GM21360 (cell line): Measurements from ENCODE around the gene PC.

Experiments
- ATAC-seq: cut with Tn5 transposase; IDR thresholded peaks from one replicate; pipeline ENCODE4 v1.9.1; 2021; ENCODE audit warnings: mild to moderate bottlenecking, moderate library complexity; ENCODE audit not compliant: unreplicated experiment

Gene PC

DNA sequence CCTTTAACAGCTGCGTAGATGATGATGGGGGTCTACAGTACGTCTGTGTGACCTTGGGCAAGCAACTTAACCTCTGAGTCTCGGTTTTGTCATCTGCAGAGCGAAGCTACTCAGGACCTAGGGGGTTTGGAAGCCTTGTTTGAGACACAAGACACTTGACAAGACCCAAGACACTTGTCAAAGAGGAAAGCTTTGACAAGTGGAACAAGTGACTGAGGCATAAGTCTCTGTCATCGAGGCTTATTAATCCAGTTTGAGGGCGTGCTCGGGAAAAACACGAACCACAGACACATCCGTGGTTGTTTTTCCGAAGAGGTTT lies 732 bp upstream of the PC start:
- ATAC-seq, result no peak

- ATAC-seq, result no peak
Measured at GRCh38 chr11:66957971-66958231, 282 bp downstream of the PC start.

DNA sequence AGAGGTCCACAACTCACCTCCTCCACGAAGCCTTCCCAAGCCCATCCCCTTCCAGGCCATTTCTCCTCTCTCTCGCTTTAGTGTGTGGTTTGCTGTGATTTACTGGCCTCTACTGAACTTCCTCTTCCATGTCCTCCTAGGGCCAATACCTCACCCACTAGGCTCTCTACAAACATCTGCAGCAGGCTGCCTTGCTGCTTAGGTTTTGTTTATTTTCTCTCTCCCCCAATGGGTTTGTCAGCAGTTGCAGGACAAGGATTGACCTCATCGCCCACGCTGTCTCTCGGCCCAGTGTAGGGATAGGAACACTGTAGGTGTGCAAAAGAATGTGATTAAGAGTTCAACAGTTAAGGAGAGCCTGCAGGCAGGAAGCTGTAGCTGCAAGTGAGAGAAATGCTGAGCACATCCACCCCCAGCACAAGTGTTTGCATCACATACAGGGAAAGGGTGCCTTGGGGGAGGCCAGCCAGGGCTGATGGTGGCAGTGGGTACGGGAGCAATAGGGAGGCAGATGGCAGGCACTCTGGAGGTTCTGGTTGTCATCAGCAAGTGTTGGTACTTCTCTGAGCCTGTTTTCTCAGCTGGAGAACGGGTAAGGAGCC lies 1.4 kb downstream of the PC start:
- ATAC-seq, result no peak

DNA sequence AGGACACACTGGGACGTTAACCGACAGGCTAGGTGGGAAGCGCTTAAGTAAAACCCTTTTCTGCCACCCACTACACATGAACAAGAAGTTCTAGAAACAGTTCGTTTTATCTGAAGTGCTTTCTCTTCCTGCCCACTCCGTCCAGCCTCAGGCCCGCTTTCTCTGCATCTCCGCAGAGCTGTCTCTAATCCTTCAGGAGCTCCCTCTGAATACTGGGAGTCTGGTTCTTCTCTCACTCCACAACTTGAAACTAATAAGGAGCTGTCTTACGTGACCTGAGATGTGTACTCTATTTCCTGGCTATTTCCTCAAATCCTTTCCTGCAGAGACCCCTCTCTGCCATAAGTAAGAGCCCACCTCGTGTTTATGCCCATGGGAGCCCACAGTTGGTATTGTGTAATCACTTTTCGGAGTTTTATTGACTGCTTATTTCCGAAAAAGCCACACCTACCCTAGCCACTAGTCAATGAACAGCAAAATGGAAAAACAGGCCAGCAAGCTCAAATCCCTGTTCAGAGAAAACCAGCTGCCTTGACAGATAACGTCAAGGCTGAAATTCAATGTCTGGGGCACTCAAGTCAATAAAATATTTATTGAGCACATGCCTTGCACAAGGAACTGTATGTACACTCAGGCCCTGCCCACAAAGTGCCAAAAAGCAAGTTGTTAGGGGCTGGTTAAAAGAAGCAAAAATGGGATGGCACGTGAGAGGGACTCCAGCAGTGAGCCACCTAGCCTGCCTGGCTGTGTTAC lies 4.9 kb downstream of the PC start:
- no peak for ATAC-seq

DNA sequence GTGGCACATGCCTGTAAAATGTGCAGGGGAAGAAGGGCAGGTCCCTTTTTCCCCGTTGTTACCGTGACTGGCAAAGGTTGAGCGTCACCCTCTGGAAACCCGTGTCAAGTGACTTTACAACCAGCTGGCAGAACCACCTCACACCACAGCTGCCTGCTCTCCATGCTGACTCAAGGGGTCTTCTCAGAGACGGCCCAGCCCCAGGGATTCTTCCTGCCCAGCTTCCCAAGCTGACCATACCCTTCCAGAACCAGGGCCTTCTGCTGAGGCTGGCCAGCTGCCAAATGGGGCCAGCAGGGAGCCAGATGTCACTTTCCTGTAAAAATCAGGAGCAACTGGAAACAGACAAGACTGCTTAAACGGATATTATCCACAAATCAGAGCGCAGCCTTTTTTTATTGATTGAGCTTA lies 6.3 kb downstream of the PC start:
- no peak for ATAC-seq

- ATAC-seq, result no peak
Measured at GRCh38 chr11:66951135-66951534, 7.0 kb downstream of the PC start.

DNA sequence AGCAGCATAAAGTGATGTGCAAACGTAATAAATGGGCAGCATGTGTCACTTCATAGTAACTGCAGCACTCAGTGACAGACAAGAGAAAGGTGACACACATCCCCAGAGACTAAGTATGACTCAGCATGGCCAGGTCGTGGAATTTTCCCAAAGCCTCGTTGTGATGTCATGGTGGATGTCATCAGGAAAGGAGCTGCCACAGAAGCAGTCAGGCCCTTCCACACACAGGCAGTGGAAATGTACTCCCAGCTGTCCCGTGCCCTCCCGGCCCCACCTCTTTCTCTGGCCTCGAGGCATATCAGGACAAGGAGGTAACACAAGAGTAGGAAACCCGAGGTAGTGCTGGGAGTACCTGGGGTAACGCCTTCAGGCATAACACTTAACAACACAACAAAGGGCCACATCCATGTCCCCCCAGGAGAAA lies 8.1 kb downstream of the PC start:
- ATAC-seq, result no peak

DNA sequence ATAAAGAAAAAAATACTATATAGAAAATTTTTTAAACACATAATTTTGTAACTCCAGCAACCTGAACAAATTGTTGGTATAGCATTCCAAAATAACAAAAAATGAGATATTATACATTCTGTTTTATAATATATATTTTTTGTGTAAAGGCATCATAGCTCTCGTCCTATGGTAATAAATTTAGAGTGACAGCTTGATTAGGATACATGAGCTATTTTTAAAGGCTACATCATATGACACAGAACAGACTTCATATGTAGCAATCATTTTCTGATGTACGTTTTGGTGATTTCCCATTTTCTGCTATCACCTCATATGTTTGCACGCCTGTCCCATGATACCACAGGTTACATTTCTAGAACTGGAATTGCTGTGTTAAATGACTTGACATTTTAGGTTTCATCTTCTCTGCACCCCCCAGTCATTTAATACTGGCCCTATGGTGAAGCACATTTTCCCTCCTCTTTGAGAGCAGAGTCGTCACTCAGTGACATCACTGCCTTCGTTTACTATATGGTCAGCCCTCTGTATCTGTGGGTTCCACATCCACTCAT lies 19.5 kb downstream of the PC start:
- no peak for ATAC-seq

- no peak for ATAC-seq
Measured at GRCh38 chr11:66937193-66937733, 20.9 kb downstream of the PC start.

DNA sequence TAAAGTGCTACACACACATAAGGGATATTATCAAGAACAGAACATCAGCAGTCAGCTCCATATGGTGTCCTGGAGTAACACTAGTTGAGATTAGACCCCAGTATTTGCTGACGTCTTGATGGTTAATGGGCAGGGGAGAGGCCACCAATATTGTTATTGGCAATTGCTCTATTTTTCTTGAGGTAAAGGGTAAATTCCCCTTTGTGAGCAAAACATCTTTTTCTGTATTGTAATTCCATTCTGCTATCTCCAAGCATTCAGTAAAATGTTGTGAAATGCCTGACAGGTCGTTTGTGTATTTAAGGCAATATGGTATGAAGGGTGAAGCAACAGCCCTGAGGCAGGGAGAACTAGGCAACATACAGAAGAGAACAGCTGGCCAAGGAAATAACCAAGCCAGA lies 21.9 kb downstream of the PC start:
- ATAC-seq, result no peak

DNA sequence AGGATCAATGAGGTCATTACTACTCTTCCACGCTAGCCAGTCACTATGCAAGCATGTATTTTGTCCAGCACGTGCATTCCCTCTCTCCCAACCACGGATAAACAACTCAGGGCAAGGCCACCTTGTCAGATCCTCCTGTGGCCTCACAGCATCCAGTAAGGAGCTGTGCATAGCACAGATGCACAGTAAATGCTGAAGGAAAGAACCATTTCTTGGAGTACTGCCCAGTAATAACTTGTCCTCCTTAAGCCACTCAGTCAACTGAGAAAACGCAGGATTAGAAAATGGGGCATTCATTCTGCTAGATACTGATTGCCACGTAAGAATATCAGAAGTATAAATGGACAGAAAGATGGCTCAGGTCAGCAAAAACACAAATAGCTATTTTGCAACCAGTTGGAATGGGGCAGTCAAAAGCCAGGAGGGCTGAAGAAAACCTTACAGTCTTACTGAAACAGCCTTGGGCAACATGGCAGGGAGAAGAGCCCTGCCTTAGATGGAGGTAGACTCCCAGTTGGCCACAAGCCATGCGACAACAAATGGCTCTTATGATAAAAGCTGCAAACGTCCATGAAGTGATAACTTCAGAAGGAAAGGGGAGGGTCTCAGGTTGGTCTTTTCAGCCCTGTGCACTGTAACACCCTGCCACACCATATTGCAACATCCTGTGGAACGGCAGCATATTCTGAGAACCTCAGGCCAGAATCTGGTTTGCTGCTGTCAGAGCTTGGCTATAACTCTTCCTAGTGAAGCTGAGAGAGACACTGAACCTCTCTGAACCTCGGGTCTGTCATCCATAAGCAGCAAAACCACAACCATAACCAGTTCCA lies 23.0 kb downstream of the PC start:
- ATAC-seq, result no peak

DNA sequence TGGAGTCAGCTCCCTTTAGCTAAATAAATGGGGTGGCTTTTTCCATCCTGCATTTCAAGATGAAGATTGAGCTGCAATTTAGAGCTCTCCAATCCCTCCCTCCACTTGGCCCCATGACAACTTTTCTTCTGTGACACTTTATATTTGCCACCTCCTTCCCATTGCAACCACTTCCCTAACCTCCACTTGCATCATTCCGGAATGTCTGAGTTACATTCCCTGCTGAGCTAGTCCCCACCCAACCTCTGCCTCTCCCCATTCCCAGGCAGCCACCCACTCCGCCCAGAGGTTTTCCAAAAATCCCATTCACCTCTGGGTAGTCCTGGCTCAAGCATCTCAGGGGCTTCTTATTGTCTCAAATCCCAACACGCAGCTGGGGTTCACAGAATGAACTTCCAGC lies 24.7 kb downstream of the PC start:
- ATAC-seq, result no peak

DNA sequence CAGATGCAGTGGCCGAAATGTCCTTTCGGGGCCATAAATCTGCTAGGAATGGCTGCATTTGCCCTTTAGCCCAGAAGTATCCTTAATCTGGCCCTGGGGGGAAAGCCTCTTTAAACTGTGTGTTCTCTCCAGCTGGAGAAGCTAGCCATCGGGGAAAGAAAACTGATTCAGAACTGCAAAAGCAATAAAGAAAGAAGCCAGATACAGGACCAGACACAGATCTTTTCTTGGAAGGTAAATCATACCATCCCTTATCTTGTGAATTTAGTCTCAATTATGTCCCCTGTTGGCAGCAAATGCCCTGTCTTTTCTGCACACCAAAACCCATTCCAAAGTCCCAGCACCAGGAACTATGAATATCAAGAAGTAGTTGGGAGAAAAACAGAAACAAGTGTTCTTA lies 25.6 kb downstream of the PC start:
- no peak for ATAC-seq

- ATAC-seq, result no peak
Measured at GRCh38 chr11:66929753-66930152, 28.4 kb downstream of the PC start.

DNA sequence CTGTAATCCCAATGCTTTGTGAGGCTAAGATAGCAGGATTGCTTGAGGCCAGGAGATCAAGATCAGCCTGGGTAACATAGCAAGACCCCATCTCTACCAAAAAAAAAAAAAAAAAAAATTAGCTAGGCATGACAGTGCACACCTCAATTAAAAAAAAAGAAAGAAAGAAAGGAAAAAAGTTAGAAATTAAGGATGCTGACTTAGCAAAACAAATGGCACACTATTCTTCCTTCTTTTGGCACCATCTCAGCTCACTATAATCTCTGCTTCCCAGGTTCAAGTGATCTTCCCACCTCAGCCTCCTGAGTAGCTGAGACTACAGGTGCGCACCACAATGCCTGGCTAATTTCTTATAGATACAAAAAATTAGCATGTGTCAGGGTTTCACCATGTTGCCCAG lies 33.9 kb downstream of the PC start:
- no peak for ATAC-seq

DNA sequence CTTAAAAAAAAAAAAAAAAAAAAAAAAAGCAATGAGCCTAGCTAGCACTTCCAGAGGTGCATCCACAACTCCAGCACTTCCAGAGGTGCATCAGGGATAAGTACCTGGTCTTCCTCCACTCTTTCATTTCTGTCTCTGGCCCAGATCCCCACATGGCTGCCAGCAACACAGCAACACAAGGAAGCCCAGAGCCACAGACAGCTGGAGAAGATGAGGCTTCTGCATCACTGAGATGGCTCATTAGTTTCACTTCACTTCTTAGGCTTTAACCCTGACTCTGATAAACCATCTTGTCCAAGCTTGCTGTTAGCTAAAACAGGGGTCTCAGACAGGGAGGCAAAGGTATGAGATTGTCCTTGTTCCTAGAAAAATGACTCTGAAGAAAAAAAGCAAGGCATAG lies 35.6 kb downstream of the PC start:
- no peak for ATAC-seq

DNA sequence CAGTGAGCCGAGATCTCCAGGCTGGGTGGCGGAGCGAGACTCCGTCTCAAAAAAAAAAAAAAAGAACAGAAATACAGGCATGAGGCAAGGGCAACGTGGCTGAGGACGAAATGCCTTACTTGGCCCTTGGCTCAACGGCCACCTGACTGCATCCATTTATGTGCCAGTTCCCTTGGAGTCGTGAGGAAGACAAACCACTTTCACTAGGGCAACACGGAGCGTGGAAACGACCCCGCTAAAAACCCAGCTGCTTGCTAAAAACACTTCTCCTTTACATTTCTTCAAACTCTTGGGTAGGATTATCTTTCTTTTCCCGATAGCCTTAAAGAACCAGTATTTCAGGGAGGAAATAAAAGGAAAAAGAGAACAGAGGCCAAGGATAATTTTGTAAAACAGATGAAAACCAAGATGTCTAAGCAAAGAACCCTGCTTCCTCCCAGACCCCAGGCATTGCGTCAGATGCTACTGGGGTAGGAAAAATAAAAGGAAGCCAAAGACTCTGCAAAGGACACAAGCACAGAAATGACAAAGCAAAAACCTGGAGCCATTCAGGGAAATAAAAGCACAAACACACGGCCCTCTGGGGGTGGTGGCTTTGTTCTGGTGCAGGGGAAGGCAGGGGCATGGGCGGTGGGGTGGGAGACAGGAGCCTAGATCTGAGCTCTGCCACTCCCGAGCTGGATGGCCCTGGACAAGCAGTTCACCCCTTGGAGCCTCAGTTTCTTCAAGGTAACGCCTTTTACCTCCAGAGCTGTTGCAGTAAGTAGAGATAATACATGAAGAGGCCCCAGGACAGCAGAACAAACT lies 37.0 kb downstream of the PC start:
- ATAC-seq, result no peak

DNA sequence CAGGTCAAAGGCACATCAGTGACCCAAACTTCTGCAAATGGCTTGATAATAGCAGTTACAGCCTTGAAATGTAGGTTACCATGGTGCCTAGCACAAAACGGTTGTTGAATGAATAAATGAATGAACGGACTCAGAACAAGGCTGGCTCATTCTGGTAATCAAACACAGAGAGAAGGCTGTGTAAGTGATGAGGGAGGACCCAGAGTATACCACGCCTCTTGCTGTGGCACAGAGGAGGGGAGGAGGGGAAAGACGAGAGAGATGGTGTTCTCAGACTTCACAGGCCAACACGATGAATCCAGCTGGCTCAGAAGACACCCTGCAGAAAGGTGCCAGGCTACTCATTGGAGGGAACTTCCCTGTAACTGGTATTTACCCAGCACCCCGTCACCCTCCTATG lies 38.3 kb downstream of the PC start:
- ATAC-seq, result no peak

DNA sequence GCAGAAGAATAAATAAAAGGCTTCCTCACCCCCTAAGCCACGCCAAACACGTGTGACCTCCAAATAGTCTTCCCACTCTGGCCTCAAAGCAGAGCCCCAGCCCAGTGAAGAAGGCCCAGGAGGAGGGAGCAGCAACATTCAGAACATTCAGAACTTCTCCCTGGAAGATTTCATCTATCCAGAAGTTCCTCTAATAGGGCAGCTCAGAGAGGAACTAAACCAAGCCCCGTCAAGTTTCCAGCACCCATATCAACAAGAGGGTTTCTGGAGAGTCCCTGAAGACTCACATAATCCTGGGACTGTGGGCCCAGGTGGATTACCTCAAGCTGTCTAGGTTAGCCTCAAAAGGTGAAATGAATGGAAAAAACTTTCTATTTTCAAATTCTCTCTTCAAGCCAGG lies 39.4 kb downstream of the PC start:
- no peak for ATAC-seq

DNA sequence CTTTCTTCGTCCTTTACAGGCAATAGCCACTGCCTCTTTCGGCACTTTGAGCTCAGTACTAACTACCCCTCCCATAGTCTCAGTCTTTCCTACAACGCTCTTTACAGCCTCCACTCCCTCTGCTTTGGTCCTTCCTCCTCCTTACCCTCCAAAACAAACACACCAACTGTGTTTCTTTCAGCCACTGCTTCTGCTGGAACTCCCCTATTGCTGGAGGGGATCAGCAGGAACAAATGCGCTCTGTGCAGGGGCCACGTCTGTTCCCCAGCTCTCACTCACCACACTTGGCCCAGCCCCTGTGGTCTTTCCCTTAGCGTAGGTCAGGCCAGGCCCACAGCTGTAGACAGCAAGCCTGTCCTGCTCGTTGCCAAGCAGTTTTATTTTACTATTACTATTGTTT lies 42.3 kb downstream of the PC start:
- no peak for ATAC-seq
